Dedifferentiated amniotic fluid mesenchymal stem cell (primary cell): ENCODE data around the gene GPBAR1.

Experiments
- DNase-seq: peaks from one replicate; pipeline ENCODE4 v3.0.0-alpha.2; 2016; ENCODE audit errors: extremely low spot score

Gene GPBAR1, protein sequence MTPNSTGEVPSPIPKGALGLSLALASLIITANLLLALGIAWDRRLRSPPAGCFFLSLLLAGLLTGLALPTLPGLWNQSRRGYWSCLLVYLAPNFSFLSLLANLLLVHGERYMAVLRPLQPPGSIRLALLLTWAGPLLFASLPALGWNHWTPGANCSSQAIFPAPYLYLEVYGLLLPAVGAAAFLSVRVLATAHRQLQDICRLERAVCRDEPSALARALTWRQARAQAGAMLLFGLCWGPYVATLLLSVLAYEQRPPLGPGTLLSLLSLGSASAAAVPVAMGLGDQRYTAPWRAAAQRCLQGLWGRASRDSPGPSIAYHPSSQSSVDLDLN

DNA sequence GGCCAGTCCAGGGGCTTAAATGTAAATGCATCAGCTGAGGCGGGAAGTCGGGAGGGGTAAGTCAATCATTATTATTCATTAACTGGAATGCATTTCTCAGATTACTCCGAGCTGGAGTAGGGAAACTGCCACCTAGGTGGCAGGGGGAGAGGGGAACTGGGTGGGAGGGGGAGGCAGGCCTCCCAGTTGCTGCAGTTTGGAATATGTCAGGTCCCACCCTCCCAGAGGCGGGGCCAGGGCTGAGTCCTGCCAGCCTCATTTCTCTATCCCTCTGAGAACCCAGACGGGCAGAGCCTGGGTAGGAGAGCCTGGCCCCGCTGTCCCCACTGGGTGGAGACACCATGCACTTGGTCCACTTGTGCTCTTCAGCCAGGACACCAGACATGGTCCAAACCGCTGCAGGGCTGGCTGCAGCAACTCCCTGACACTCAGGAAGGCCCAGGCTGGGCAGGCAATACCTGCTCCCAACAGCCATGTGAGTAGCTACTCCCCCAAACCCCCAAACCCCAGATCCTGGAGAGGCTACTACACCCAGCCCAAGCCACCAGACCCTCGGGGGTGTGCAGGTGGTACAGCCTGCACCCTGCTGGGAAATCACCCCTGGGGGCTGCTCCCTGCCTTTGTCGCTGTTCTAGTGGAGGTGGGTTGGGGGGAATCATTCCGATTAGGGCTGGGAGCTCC is at the start of gene GPBAR1:
TSS of gene GPBAR1 (plus strand) at position 274 of the 681 bp plus-strand sequence. CDS start 1,710 bp downstream, outside the sequence.
- DNase-seq: no peak

DNA sequence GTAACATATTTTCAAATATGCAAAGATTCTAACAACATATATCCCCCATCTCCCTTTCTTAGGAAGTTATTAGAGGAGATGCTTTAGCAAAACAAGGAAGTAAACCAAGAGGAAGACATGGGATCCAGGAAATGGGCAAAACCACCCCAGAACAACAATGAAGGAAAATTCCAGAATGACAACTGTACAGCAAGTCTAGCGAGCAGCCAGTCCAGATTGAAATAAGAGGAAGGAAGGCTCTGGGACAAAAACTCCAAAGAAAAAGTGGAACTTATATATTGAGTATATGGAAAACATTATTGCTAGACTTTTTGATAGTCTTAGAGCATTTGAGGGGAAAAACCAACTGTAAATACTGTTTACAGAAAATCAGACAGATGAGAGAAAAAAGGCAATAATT is 46.7 kb upstream of the GPBAR1 start:
- no peak for DNase-seq

GRCh38 chr2:218216336-218216673 is 44.5 kb upstream of the GPBAR1 start:
- peak; percentile 14 for DNase-seq

- peak; percentile 94 for DNase-seq
Measured at GRCh38 chr2:218216674-218217359, 44.0 kb upstream of the GPBAR1 start, which contains the start of gene ARPC2. TSS of gene ARPC2 (plus strand) at chr2:218217189. CDS start at chr2:218217471, 282 bp downstream.

- DNase-seq: no peak
Measured at GRCh38 chr2:218217360-218218267, 43.2 kb upstream of the GPBAR1 start.

DNA sequence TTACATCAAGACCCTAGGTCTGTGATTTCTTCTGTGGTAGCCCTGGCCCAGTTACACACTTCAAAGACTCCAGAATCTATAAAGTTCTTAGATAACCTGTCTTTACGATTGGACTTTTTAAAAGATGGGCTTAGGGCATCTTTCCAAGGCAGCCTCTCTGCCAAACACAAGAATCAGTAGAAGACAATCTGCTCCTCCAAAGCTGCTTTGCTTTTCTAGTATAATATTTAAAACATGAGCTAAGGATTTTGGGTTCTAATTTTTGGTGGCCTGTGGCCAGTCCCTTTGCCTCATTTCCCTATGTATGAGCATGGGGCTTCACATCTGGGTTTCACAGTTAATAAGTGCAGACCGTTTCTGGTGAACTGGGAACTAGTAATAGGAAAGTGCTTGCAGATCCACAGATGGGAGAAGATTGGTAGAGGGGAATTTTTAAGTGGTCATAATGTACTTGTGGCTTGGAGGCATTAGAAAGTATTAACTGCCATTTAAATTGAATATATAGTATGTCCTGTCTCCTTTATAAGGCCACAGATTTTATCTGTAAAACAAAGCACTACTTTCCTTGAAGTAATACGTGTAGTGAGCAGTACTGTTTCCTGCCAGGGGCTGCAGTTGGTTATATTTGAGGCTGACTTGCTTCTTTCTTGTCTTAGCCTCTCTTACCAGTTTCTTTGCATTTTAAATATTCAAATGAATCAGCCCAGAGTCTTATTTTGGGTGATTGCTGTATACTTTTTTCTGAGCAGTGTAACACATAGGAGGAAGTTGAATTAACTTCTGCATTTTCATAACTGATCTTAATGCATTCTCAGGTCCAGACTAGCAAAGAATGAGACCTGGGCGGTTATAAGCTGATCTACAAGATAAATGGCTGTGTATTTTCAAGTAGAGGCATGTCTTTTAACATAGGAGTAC is 42.3 kb upstream of the GPBAR1 start:
- DNase-seq: no peak

- no peak for DNase-seq
Measured at GRCh38 chr2:218219934-218220333, 40.9 kb upstream of the GPBAR1 start.

GRCh38 chr2:218221000-218221399 is 39.8 kb upstream of the GPBAR1 start:
- DNase-seq: no peak

DNA sequence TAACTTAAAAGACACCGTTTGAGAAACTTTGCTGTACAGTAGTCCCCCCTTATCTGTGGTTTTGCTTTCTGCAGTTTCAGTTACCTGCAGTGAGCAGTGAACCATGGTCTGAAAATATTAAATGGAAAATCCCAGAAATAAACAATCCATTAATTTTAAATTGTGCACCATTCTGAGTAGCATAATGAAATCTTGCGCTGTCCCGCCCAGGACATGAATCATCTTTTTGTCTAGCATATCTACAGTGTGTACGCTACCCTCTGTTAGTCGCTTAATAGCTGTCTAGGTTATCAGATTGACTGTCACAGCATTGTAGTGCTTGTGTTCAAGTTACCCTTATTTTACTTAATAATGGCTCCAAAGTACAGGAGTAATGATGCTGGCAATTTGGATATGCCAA is 37.8 kb upstream of the GPBAR1 start:
- no peak for DNase-seq

DNA sequence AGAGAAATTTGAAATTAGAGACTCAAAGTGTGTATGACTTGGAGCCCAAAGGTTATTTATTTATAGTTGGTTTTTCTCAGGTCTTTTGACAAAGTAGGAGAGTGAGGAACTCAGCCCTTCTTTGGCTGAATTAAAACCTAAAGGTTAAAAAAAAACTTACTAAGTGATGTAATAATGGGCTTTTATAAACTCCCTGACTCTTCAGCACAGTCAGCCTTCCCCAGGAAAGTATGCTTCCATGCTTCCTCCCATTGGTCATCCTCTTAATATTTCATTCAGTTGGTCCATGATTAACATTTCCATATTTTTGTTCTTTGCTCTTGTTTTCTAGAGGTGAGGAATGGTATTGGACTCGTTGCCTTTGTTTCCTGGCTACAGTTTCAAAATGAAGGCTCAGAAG is 36.6 kb upstream of the GPBAR1 start:
- no peak for DNase-seq

DNA sequence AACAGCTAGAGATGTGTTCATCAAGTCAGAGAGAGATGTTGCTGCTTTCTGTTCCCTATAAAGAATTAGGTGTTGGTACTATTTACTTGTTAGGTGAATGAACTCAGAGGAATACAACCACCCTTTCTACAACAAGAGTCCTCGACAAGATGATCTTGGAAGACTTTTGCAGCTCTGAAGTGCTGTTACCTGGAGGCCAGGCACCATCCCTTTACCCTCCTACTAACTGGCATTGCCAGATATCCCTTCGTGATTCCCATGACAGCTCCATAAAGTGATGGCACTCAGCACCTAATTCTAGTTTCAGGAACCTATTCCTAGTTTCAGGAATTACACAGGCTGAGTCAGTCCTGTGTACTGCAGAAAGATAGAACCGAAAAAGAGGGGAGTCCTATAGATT is 33.9 kb upstream of the GPBAR1 start:
- DNase-seq: no peak

DNA sequence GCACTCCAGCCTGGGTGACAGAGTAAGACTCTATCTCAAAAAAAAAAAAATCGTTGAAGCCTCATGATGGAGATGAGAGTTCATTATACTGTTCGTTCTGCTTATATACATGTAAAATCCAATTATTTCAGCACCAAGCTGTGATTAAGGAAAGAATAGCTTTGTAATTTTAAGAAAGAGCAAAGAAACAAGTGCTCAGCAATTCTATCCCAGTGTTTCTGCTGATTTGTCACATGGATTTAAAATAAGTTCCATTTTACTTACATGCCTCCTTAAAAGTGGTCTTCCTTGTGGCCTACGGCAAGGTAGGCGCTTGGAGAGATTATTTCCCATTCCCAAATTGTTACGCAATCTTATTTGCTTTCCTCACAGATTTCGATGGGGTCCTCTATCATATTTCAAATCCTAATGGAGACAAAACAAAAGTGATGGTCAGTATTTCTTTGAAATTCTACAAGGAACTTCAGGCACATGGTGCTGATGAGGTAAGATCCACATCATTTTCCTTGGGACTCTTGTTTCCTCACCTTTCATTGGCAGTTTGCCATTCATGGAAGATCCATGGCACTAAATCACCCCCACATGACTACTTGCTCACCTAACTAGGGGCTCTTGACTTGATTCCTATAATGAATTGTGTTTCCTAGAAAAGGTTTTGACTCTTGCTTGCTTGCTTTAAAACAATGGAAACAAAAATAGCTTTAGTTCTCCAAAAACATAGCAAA is 32.3 kb upstream of the GPBAR1 start:
- DNase-seq: no peak

DNA sequence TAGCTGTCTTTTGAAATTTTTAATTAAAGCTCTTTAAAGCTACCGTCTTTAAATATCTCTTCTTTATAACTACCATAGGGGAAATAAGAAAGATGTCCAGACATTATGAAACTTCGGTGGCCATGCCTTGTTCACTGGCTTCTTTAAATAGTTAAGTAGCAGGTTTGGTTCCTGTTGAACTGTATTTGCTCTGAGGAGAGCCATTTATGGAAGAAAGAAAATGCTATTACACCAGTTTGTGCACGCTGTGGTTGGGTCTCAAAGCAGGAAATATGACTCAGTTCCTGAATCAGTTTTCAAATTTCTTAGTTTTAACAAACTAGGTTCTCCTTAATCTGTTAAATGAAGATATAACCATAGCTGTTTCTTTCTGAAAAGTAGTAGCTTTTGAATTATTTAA is 31.6 kb upstream of the GPBAR1 start:
- peak; percentile 47 for DNase-seq

GRCh38 chr2:218229851-218230250 is 31.0 kb upstream of the GPBAR1 start:
- no peak for DNase-seq

DNA sequence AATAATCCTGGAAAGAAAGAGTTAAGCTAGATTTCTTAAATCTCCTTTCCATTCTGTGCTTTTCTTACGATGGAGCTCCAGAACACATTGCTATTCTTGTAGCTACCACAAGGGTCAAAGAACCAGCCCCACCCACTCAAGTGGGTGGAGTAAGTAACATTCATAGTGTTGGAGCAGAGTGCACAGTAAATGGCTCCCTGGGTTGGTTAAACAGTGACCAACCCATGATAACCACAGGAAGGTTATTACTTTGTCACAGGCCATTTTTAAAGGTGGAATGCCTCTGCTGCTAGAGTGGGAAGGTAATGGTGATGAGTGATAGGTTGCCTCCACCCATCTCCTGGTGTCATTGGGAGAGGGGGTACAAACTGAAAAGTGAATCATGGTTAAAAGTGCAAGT is 29.9 kb upstream of the GPBAR1 start:
- no peak for DNase-seq

GRCh38 chr2:218233543-218233942 is 27.3 kb upstream of the GPBAR1 start:
- no peak for DNase-seq

DNA sequence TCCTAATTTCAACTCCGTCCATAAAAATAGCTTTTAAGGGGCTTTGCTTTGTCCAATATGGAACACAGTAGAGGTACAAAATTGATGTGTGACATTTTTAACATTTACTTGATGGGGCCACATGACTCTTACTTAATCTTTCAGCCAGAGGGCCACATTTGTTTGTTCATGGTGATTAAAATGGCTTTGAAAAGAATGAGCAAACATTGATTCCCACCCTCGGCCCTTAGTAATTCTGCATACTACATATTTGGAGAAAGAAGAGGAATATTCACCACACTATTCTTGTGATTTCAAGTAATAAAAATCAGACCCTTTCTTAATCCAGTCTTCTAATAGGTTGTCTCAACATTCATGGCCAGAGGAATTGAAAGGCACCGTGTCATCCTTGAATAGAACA is 26.3 kb upstream of the GPBAR1 start:
- DNase-seq: no peak

DNA sequence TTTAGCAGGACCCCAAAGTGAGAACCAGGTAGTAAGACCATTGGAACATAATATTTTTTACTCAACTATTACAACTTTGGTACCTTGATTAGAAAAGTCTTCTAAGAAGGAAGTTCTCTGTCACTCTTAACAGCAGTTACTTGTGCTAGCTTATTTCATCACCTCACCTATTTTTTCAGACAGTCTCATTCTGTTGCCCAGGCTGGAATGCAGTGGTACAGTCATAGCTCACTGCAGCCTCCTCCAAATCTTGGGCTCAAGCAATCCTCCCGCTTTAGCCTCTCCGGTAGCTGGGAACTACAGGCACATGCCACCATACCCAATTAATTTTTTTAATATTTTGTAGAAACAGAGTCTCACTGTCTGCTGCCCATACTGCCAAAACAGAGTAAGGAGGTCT is 25.8 kb upstream of the GPBAR1 start:
- no peak for DNase-seq

DNA sequence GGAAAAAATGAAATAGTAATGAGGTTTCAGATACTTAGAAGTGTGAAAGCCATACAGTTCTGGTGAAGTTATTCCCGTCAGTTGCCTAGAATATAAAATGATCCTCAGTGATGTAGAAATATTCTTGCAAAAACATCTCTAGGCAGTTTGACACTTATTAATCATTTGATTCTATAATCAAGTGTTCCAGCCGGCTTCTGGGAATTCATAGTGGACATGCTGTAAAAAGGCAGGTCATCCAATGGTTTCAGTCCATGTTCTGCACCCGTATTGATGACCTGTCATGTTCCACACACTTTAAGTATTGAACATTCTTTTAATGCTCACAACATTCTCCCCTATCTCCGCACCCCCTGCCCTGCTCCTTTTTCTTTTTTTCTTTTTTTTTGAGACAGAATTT is 24.0 kb upstream of the GPBAR1 start:
- DNase-seq: no peak

DNA sequence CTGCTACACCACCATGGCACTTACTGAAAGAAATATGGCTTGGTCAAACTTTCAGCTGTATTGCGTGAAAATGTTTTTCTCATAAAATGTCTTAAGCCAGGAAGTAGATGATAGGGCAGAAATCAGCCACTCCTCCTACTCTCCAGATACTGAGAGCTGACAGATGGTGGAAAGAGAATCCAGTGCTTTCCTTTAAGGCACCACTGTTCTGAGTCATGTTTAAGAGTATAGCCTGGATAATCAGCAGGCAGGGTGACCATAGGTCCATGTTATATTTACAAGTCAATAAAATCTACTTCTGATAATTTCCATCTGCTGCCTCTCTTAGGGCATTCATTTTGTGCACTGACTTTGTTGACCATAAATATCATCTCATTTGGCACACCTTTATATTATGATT is 21.9 kb upstream of the GPBAR1 start:
- no peak for DNase-seq
